Type B pancreatic cell (in vitro differentiated cells): ENCODE data around the gene RILPL1. TPM values are rescaled to one million over a fixed set of nuclear protein-coding genes. Genes with fewer than 3 reads are reported as not detected.
A peak's percentile ranks its signal among the peaks of the same experiment; 100 is the strongest.
"Not testable (repeated sequence)": the region's sequence is repeated elsewhere in the genome, so short reads cannot be mapped to it uniquely, and the experiment has no call there.

ENCODE experiments used
- DNase-seq: peaks from one replicate; pipeline ENCODE4 v3.0.0; 2021; ENCODE audit warnings: mixed read lengths; ENCODE audit not compliant: unreplicated experiment; ENCODE audit errors: extremely low spot score
- H3K27ac Mint-ChIP-seq: 2 replicates; pipeline ENCODE4 v1.8.0; 2021; ENCODE audit warnings: mild to moderate bottlenecking, mixed read lengths
- H3K27me3 Mint-ChIP-seq: 2 replicates; pipeline ENCODE4 v1.8.0; 2021; ENCODE audit warnings: mixed read lengths
- H3K36me3 Mint-ChIP-seq: 2 replicates; pipeline ENCODE4 v1.8.0; 2021; ENCODE audit warnings: mixed read lengths
- H3K4me1 Mint-ChIP-seq: one replicate; pipeline ENCODE4 v1.8.0; 2021; ENCODE audit warnings: mixed read lengths; ENCODE audit not compliant: unreplicated experiment
- H3K4me3 Mint-ChIP-seq: 2 replicates; pipeline ENCODE4 v1.8.0; 2021; ENCODE audit warnings: mild to moderate bottlenecking, mixed read lengths
- H3K9me3 Mint-ChIP-seq: 2 replicates; pipeline ENCODE4 v1.8.0; 2021; ENCODE audit warnings: mixed read lengths
- CTCF ChIP-seq: fragments of 200-600 bp; sonication (generic); conservative IDR thresholded peaks from 2 replicates; pipeline ENCODE4 v1.5.0; 2021; ENCODE audit warnings: antibody characterized with exemption, mild to moderate bottlenecking
- total RNA-seq: library from RNA; stranded (reverse); gene quantifications from 2 replicates; pipeline ENCODE4 v1.2.1, GENCODE V29; 2021; ENCODE audit warnings: low replicate concordance

RILPL1 gene
- total RNA-seq, 1 donor from 2014 or later = 18.9 TPM

- Mint-ChIP-seq H3K4me1 (peaks cover 8% of the 10 kb centered on the region), H3K9me3 (no peaks in the 10 kb centered on the region), H3K36me3 (peaks cover 3% of the 10 kb centered on the region), H3K27ac (peak within 1 kb of the TSS; percentile 100), H3K27me3 (no peaks in the 10 kb centered on the region), H3K4me3 (peak within 1 kb of the TSS; percentile 100)
- peak; percentile 83 for DNase-seq
- no peak for TF ChIP-seq CTCF
Observed at GRCh38 chr12:123457980-123458779, 75.3 kb downstream of the RILPL1 start, which contains the start of gene SNRNP35. Gene SNRNP35, plus strand, starts transcription at chr12:123458139. Its CDS starts 7,402 bp downstream, at chr12:123465541.

- Mint-ChIP-seq H3K4me3 (no peak overlapping the region), H3K27ac (no peak overlapping the region), H3K36me3 (no peaks in the 10 kb centered on the region), H3K9me3 (no peaks in the 10 kb centered on the region), H3K4me1 (peaks cover 3% of the 10 kb centered on the region), H3K27me3 (no peaks in the 10 kb centered on the region)
- no peak for DNase-seq
- TF ChIP-seq CTCF = no peak
Observed at GRCh38 chr12:123453165-123453564, 80.4 kb downstream of the RILPL1 start.

- H3K4me1 Mint-ChIP-seq, H3K27me3 Mint-ChIP-seq, H3K9me3 Mint-ChIP-seq, H3K27ac Mint-ChIP-seq, H3K36me3 Mint-ChIP-seq, H3K4me3 Mint-ChIP-seq, DNase-seq: not testable (repeated sequence)
Observed at GRCh38 chr12:123452276-123452550, 81.3 kb downstream of the RILPL1 start.

- no peaks in the 10 kb centered on the region for H3K36me3 Mint-ChIP-seq
- no peak overlapping the region for H3K27ac Mint-ChIP-seq
- H3K4me1 Mint-ChIP-seq = peaks cover 7% of the 10 kb centered on the region
- H3K9me3 Mint-ChIP-seq = no peaks in the 10 kb centered on the region
- H3K4me3 Mint-ChIP-seq = no peak overlapping the region
- TF ChIP-seq CTCF = no peak
- DNase-seq = no peak
- no peaks in the 10 kb centered on the region for H3K27me3 Mint-ChIP-seq
Observed at GRCh38 chr12:123450636-123451035, 82.9 kb downstream of the RILPL1 start.

- Mint-ChIP-seq H3K27ac (no peak overlapping the region), H3K9me3 (no peaks in the 10 kb centered on the region), H3K36me3 (no peaks in the 10 kb centered on the region), H3K4me3 (no peak overlapping the region), H3K4me1 (peaks cover 9% of the 10 kb centered on the region), H3K27me3 (no peaks in the 10 kb centered on the region)
- no peak for TF ChIP-seq CTCF
- DNase-seq = no peak
Observed at GRCh38 chr12:123449856-123450255, 83.7 kb downstream of the RILPL1 start.

- no peaks in the 10 kb centered on the region for H3K27me3 Mint-ChIP-seq
- H3K36me3 Mint-ChIP-seq = no peaks in the 10 kb centered on the region
- H3K4me3 Mint-ChIP-seq = no peak overlapping the region
- TF ChIP-seq CTCF = no peak
- no peaks in the 10 kb centered on the region for H3K9me3 Mint-ChIP-seq
- H3K27ac Mint-ChIP-seq = no peak overlapping the region
- peaks cover 15% of the 10 kb centered on the region for H3K4me1 Mint-ChIP-seq
- no peak for DNase-seq
Observed at GRCh38 chr12:123449249-123449733, 84.2 kb downstream of the RILPL1 start.
